ENCODE measurements around the gene SLIT3.

Gene SLIT3

GRCh38 chr5:169283887-169284286 lies 17.1 kb downstream of the SLIT3 start:
- TF ChIP-seq POLR2AphosphoS5 (IDR thresholded peaks at IDR 0.05; ENCODE audit: borderline replicate concordance, low read depth, low read length) (no peak), FOXP2 (optimal IDR thresholded peaks at IDR 0.05; ENCODE audit: control extremely low read depth, extremely low read length, insufficient read depth) (no peak), EZH2 (IDR thresholded peaks at IDR 0.05) (no peak)
- Histone ChIP-seq H3K27ac (no peak overlapping the region), H3K36me3 (ENCODE audit: insufficient read depth, low read length) (no peaks in the 10 kb centered on the region), H3K9ac (ENCODE audit: insufficient read length) (no peak overlapping the region), H3K9me3 (ENCODE audit: low read depth, low read length) (no peaks in the 10 kb centered on the region), H3K4me3 (no peak overlapping the region)
- DNase-seq (ENCODE audit: low read depth, low spot score) = no peak

GRCh38 chr5:169281625-169282024 lies 19.3 kb downstream of the SLIT3 start:
- no peak overlapping the region for H3K4me3 ChIP-seq
- no peak for DNase-seq (ENCODE audit: low read depth, low spot score)
- TF ChIP-seq FOXP2 (optimal IDR thresholded peaks at IDR 0.05; ENCODE audit: control extremely low read depth, extremely low read length, insufficient read depth) (no peak), POLR2AphosphoS5 (IDR thresholded peaks at IDR 0.05; ENCODE audit: borderline replicate concordance, low read depth, low read length) (no peak), EZH2 (IDR thresholded peaks at IDR 0.05) (no peak)

GRCh38 chr5:169280696-169281095 lies 20.2 kb downstream of the SLIT3 start:
- no peak for DNase-seq (ENCODE audit: low read depth, low spot score)

More at GRCh38 chr5:169281625-169282024, 19.3 kb downstream of the SLIT3 start:
- H3K9ac ChIP-seq (ENCODE audit: insufficient read length) = no peak overlapping the region
- H3K27ac ChIP-seq = no peak overlapping the region
- no peaks in the 10 kb centered on the region for H3K36me3 ChIP-seq (ENCODE audit: insufficient read depth, low read length)
- H3K9me3 ChIP-seq (ENCODE audit: low read depth, low read length) = no peaks in the 10 kb centered on the region

DNA sequence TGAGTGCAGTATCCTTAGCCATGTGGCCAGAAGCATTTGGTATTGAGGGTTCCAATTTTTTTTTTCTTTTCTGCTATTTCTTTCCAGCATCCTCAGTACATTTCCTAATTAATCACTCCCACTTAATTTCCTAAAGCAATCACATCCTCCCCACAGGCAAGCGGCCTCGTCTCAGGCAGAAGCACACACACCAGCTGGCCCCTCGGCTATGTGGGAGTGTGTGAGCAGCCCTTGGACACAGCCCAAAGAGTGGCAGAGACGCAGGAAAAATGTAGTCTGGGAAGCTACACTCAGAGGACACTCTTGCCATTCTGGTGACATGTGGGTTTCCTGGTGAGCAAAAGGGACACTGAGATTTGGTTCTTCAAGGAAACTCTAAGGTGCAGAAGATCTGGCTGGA lies 20.7 kb downstream of the SLIT3 start:
- H3K9ac ChIP-seq (ENCODE audit: insufficient read length) = no peak overlapping the region
- no peaks in the 10 kb centered on the region for H3K9me3 ChIP-seq (ENCODE audit: low read depth, low read length)
- H3K36me3 ChIP-seq (ENCODE audit: insufficient read depth, low read length) = no peaks in the 10 kb centered on the region
- H3K27ac ChIP-seq = no peak overlapping the region
- no peak overlapping the region for H3K4me3 ChIP-seq
- TF ChIP-seq EZH2 (IDR thresholded peaks at IDR 0.05) (no peak), POLR2AphosphoS5 (IDR thresholded peaks at IDR 0.05; ENCODE audit: borderline replicate concordance, low read depth, low read length) (no peak), FOXP2 (optimal IDR thresholded peaks at IDR 0.05; ENCODE audit: control extremely low read depth, extremely low read length, insufficient read depth) (no peak)
- no peak for DNase-seq (ENCODE audit: low read depth, low spot score)

More at GRCh38 chr5:169280696-169281095, 20.2 kb downstream of the SLIT3 start:
- Histone ChIP-seq H3K27ac (no peak overlapping the region), H3K9ac (ENCODE audit: insufficient read length) (no peak overlapping the region), H3K4me3 (no peak overlapping the region), H3K9me3 (ENCODE audit: low read depth, low read length) (no peaks in the 10 kb centered on the region), H3K36me3 (ENCODE audit: insufficient read depth, low read length) (no peaks in the 10 kb centered on the region)
- TF ChIP-seq POLR2AphosphoS5 (IDR thresholded peaks at IDR 0.05; ENCODE audit: borderline replicate concordance, low read depth, low read length) = no peak
- no peak for TF ChIP-seq FOXP2 (optimal IDR thresholded peaks at IDR 0.05; ENCODE audit: control extremely low read depth, extremely low read length, insufficient read depth)
- TF ChIP-seq EZH2 (IDR thresholded peaks at IDR 0.05) = no peak

DNA sequence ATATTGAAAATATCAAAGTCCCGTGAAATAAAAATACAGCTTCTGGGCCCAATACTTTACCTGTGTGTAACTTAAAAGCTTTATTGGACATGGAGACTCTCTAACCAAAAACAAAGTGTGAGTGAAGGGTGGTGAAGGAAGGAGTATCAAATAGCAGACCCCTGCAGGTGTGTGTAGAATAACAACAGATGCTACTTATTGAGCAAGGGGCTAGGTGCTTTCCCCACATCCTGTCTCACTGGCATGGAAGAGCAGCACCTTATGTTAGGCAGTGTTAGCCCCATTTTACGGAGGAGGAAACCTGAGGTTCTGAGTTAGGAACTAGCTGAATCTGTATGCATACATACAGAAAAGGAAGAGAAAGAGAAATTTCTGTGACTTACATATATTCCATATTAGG lies 21.8 kb downstream of the SLIT3 start:
- Histone ChIP-seq H3K9ac (ENCODE audit: insufficient read length) (no peak overlapping the region), H3K4me3 (no peak overlapping the region), H3K9me3 (ENCODE audit: low read depth, low read length) (no peaks in the 10 kb centered on the region), H3K27ac (no peak overlapping the region), H3K36me3 (ENCODE audit: insufficient read depth, low read length) (no peaks in the 10 kb centered on the region)
- TF ChIP-seq FOXP2 (optimal IDR thresholded peaks at IDR 0.05; ENCODE audit: control extremely low read depth, extremely low read length, insufficient read depth) (no peak), POLR2AphosphoS5 (IDR thresholded peaks at IDR 0.05; ENCODE audit: borderline replicate concordance, low read depth, low read length) (no peak), EZH2 (IDR thresholded peaks at IDR 0.05) (no peak)
- no peak for DNase-seq (ENCODE audit: low read depth, low spot score)

GRCh38 chr5:169273881-169274280 lies 27.1 kb downstream of the SLIT3 start:
- no peaks in the 10 kb centered on the region for H3K36me3 ChIP-seq (ENCODE audit: insufficient read depth, low read length)
- no peak overlapping the region for H3K4me3 ChIP-seq
- no peak overlapping the region for H3K9ac ChIP-seq (ENCODE audit: insufficient read length)
- no peaks in the 10 kb centered on the region for H3K9me3 ChIP-seq (ENCODE audit: low read depth, low read length)
- TF ChIP-seq FOXP2 (optimal IDR thresholded peaks at IDR 0.05; ENCODE audit: control extremely low read depth, extremely low read length, insufficient read depth) (no peak), POLR2AphosphoS5 (IDR thresholded peaks at IDR 0.05; ENCODE audit: borderline replicate concordance, low read depth, low read length) (no peak), EZH2 (IDR thresholded peaks at IDR 0.05) (no peak)
- H3K27ac ChIP-seq = no peak overlapping the region
- DNase-seq (ENCODE audit: low read depth, low spot score) = no peak

GRCh38 chr5:169273451-169273850 lies 27.5 kb downstream of the SLIT3 start:
- H3K27ac ChIP-seq = no peak overlapping the region
- no peak for DNase-seq (ENCODE audit: low read depth, low spot score)
- TF ChIP-seq POLR2AphosphoS5 (IDR thresholded peaks at IDR 0.05; ENCODE audit: borderline replicate concordance, low read depth, low read length) = no peak
- no peak for TF ChIP-seq FOXP2 (optimal IDR thresholded peaks at IDR 0.05; ENCODE audit: control extremely low read depth, extremely low read length, insufficient read depth)
- no peak for TF ChIP-seq EZH2 (IDR thresholded peaks at IDR 0.05)
- no peak overlapping the region for H3K9ac ChIP-seq (ENCODE audit: insufficient read length)
- no peaks in the 10 kb centered on the region for H3K9me3 ChIP-seq (ENCODE audit: low read depth, low read length)
- no peak overlapping the region for H3K4me3 ChIP-seq
- no peaks in the 10 kb centered on the region for H3K36me3 ChIP-seq (ENCODE audit: insufficient read depth, low read length)

GRCh38 chr5:169272731-169273427 lies 28.1 kb downstream of the SLIT3 start:
- no peak overlapping the region for H3K9ac ChIP-seq (ENCODE audit: insufficient read length)
- no peak overlapping the region for H3K4me3 ChIP-seq
- H3K27ac ChIP-seq = no peak overlapping the region
- H3K36me3 ChIP-seq (ENCODE audit: insufficient read depth, low read length) = no peaks in the 10 kb centered on the region
- TF ChIP-seq POLR2AphosphoS5 (IDR thresholded peaks at IDR 0.05; ENCODE audit: borderline replicate concordance, low read depth, low read length) (no peak), EZH2 (IDR thresholded peaks at IDR 0.05) (no peak), FOXP2 (optimal IDR thresholded peaks at IDR 0.05; ENCODE audit: control extremely low read depth, extremely low read length, insufficient read depth) (no peak)
- no peak for DNase-seq (ENCODE audit: low read depth, low spot score)
- H3K9me3 ChIP-seq (ENCODE audit: low read depth, low read length) = no peaks in the 10 kb centered on the region

DNA sequence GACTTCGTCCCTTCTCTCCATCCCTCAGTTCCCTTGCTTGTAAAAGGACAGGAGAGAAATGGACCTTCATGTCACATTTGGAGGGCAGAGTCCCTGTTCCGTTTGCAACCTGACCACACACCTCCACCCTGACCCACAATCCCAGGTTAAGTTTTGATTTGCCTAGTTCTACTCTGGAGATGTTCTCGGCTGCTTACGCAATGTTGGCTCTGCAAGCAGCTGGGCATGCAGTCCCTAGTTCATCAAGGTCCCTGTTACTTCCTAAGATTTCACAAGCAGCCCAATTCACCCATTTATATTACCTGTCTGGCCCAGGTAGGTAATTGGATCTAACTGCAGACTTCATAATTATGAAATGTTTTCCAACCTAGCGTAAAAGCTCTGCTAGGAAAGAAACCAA lies 28.8 kb downstream of the SLIT3 start:
- DNase-seq (ENCODE audit: low read depth, low spot score) = no peak
- TF ChIP-seq POLR2AphosphoS5 (IDR thresholded peaks at IDR 0.05; ENCODE audit: borderline replicate concordance, low read depth, low read length) = no peak
- no peak for TF ChIP-seq EZH2 (IDR thresholded peaks at IDR 0.05)
- TF ChIP-seq FOXP2 (optimal IDR thresholded peaks at IDR 0.05; ENCODE audit: control extremely low read depth, extremely low read length, insufficient read depth) = no peak
- H3K9me3 ChIP-seq (ENCODE audit: low read depth, low read length) = no peaks in the 10 kb centered on the region
- H3K27ac ChIP-seq = no peak overlapping the region
- no peak overlapping the region for H3K4me3 ChIP-seq
- no peak overlapping the region for H3K9ac ChIP-seq (ENCODE audit: insufficient read length)
- H3K36me3 ChIP-seq (ENCODE audit: insufficient read depth, low read length) = no peaks in the 10 kb centered on the region

Data from SK-N-MC (cell line).